NCI-H2196 (cell line): ENCODE measurements around the gene OLFM4.

Source experiments
- DNase-seq: peaks from one replicate; lab custom pipeline; 2025; ENCODE audit not compliant: unreplicated experiment; lab: John Stamatoyannopoulos, UW

OLFM4 gene

GRCh38 chr13:53066411-53066810 lies 37.8 kb downstream of the OLFM4 start:
- no peak for DNase-seq

- no peak for DNase-seq
These were observed 40.2 kb downstream of the OLFM4 start for GRCh38 chr13:53068585-53069520.

- DNase-seq: no peak
These were observed 41.2 kb downstream of the OLFM4 start for GRCh38 chr13:53069800-53070199.

GRCh38 chr13:53073711-53074110 lies 45.1 kb downstream of the OLFM4 start:
- no peak for DNase-seq

GRCh38 chr13:53074114-53074513 lies 45.5 kb downstream of the OLFM4 start:
- DNase-seq: no peak

- no peak for DNase-seq
These were observed 46.9 kb downstream of the OLFM4 start for GRCh38 chr13:53075356-53076041.

- no peak for DNase-seq
These were observed 51.1 kb downstream of the OLFM4 start for GRCh38 chr13:53079691-53080090.

GRCh38 chr13:53088871-53089270 lies 60.3 kb downstream of the OLFM4 start:
- DNase-seq: no peak

- no peak for DNase-seq
These were observed 61.3 kb downstream of the OLFM4 start for GRCh38 chr13:53089951-53090350.

- DNase-seq: no peak
These were observed 61.8 kb downstream of the OLFM4 start for GRCh38 chr13:53090461-53090860.

- DNase-seq: no peak
These were observed 64.3 kb downstream of the OLFM4 start for GRCh38 chr13:53092931-53093330.

GRCh38 chr13:53098455-53098854 lies 69.8 kb downstream of the OLFM4 start:
- no peak for DNase-seq

- no peak for DNase-seq
These were observed 71.9 kb downstream of the OLFM4 start for GRCh38 chr13:53100394-53101063.
